Stimulated activated CD4-positive, alpha-beta T cell treated with anti-CD3 and anti-CD28 coated beads, Interleukin-1b, Interleukin-23, amount 100 ng/mL, for 48 hours (primary cell): ENCODE measurements around the gene CDC14B.
"Not testable (repeated sequence)": the region's sequence is repeated elsewhere in the genome, so short reads cannot be mapped to it uniquely, and the experiment has no call there.

Source experiments
- DNase-seq: peaks from one replicate; pipeline ENCODE4 v3.0.0-alpha.2; 2020

CDC14B gene

DNA sequence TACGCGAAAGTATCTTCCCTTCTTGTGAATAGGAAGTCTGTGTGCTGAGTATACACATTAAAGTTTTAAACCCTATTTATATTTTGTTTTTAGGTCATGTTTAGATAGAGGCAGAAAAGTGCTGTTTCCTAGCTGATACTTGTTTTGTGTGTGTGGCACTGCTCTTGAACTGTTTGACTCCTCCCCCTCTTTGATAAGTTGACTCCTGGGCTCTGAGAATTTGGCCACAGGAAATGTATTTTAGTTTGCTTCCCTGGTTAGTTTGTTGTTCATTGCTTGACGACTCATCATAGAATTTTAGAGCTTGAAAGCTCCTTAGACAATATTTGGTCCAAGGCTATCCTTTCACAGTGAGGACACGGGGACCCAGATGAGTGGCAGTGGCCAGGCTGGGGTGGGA is 2.0 kb upstream of the CDC14B start:
- no peak for DNase-seq

- no peak for DNase-seq
These were observed 1.2 kb upstream of the CDC14B start for GRCh38 chr9:96620832-96621269.

DNA sequence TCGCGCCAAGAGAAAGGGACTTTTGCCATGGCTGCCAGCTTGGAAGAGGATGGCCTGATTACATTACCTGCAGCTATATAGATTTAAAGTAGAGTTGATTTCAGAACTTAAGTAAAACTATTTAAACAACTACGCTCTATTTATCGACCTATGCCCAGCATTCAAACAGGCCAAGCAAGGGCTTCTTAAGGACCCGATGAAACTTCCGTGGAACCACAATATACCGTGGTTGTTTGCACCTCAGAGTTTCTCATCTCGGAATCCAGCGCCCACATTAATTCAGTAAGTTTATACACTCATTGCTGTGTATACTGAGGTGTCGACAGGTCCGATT is 505 bp upstream of the CDC14B start:
- no peak for DNase-seq

DNA sequence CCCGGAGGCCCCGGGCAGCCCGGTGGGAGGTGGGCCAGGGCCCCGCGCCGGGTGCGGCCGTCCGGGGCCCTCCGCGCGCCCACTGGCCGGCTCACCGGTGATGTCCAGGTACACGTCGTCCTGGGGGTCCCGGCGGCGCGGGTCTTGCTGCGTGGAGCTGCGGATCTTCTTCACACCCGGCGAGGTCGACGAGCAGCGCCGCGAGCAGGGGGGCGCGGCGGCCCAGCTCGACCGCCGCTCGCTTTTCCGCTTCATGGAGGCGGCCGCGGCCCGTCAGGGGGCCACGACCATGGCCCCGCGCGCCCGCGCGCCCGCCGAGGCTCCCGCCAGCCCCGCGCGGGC is 548 bp downstream of the CDC14B start:
- DNase-seq: no peak

DNA sequence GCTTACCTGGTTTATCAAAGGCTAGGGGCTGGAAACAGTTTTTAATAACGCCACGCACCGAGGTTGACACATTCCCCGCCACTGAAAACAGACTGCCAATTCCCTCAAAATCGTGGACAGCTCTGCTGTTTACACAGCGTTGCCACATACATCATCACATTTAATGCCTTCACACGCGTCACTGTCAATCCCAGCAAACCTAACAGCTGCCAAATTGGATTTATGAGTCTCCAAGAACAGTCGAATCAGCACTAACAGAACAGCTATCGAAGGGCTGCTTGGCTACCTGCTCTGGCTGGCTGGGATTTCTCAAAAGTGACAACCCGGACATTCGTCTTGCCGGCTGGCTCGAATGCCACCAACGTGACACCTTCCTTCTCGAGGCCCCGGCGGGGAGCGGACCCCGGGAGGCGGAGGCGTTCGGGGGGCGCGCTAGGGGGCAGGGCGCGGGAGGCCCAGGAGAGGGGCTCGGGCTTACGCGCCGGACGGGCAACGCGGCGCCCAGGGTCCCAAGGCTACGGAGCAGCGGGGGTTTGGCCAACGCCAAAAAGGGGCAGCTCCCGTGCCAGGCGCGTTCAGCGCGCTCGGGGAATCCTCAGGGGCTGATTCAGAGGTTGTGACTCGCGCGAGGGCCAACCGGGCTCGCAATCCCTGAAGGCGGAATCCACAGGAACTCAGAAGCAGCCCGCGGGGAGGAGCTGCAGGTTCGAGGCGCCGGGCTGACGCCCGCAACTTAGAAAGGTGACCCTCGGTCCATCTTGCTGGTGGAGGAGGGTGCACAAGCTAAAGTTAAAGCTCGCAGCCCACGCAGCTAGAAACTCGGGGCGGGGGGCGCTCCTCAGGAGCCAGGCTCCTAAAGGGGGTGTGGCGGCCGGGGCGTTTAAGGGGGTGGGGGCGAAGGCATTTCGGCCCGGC is 1.2 kb downstream of the CDC14B start:
- DNase-seq: peak; percentile 10

- DNase-seq: no peak
These were observed 2.0 kb downstream of the CDC14B start for GRCh38 chr9:96617439-96618185.

DNA sequence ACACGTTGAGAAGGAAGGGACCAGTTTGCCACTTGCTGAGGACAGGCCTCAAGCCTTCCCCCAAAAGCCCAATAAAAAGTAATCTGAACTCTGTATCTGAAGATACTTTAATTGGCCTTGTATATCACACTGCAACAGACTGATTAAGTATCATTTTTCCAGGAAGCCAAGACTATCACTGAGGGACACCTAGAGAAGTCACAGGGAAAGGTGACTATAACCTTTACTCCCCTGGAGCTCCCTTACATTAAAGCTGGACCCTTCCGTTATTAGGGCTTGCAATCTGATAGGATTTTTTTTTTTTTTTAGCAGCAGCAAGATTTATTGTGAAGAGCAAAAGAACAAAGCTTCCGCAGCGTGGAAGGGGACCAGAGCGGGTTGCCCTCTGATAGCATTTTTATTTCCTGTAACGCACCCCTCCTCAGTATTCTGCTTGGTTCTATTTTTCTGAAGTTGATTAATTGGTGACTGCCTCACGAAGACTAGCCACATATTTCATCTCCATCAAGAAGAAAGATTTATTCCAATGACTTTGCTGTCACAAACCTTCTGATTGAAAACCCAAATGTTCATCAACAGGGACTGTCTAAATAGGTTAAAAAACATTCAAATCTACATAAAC is 2.7 kb downstream of the CDC14B start:
- DNase-seq: no peak

DNA sequence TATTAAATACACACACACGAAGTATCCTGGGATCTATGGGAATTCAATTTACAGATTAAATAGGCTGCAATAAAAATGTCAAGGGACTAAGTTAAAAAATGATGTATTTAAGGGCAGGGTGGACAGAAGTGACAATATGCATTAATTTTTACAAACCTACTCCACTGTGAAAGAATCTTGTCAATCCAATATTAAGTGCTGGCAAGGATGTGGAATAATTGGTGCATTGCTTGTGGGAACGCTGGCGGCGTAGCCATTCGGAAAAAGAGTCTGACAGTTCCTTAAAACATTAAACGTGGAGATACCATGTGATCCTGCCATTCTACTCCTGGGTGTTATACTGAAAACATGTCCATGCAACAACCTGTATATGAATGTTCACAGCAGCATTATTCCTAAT is 4.2 kb downstream of the CDC14B start:
- no peak for DNase-seq

DNA sequence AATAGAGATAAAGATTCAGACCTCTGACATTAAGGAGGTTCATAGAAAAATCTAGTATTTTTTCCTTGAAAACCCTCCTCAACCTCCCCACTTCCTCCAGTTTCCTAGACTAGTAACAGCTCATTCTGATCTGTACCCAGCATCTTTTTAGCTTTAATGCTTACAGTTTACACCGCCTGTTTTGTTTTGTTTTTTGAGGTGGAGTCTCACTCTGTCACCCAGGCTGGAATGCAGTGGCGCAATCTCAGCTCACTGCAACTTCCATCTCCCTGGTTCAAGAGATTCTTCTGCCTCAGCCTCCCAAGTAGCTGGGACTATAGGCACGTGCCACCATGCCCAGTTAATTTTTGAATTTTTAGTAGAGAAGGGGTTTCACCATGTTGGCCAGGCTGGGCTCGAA is 5.0 kb downstream of the CDC14B start:
- DNase-seq: not testable (repeated sequence)

DNA sequence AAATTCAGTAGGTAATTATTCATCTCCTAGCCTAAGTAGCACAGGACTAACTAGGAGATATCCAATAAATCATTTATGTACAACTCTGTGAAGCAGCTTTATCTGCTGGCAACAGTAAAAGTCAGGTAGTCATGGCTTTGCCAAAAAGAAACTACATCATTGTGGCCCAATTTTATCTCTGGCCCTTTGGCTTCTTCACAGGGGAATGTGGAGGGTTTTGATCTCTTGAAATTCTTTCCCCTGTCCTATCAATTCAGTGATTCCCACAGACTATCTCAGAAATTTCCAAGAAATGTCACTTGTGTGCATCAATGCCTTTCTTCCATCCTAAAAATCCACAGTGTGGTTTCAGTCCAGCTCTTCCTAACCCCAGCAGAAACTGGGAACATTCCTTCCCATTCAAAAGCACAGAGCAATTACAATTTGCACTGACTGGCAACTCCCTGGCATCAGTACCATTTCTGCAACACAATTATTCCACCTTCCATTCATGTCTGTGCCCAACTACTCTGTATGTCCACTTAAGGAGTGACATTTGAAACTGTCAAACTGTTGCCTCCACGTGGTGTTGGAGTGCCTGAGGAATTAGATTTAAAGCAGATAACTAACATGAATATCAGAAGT is 6.6 kb downstream of the CDC14B start:
- DNase-seq: no peak

GRCh38 chr9:96612105-96612965 is 7.3 kb downstream of the CDC14B start:
- no peak for DNase-seq

DNA sequence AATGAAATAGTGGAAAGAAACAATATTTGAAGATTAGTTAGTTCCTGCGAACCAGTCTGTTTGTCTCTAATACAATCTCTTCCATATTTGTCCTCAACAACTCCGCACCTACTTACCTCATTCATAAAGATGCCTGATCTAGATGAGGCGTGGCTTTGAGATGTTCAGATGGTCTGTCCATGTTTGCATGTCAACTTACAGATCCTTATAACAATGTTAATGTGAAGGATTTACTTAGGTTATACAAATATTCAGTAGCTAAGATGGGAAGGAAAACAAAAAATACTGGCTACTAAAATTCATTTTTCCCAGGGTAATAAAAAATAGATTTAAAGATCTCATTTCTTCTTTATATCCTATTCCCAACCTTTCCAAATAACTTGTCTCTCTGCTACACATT is 8.3 kb downstream of the CDC14B start:
- no peak for DNase-seq

DNA sequence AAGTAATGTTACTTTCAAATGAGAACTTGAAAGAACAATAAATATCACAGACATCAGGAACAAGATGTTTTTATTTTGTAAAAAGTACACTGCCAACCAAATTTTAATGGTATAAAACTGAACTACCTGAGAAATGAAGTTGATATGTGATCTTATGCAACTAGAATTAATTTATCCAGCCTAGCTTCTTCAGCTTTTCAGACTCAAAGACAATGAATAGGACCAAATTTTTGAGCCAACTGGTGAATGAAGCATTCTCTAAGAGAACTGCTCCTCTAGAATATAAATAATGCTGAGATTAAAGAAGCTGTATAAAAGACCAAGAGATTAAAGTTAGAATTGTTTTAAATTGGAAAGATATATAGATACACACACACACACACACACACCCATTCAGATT is 9.9 kb downstream of the CDC14B start:
- DNase-seq: no peak

GRCh38 chr9:96607971-96608370 is 11.7 kb downstream of the CDC14B start:
- no peak for DNase-seq

DNA sequence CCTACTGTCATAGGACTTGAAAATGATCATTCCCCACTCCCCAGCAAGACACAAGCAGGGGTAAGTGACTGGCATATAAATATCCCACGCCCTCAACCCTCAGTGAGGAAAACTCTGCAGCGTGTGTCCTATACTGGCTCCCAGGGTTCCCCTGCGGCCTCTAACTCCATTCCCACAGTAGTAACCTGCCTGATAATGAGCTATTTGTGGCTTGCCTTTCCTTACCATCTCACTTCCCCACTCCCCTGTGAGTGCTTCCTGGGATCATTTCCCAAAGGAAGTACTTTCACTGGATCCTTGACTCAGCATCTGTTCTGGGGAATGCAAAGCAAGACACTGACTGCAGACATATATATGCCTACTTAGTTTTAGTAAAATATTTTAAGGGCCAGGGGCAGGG is 14.3 kb downstream of the CDC14B start:
- DNase-seq: no peak

- no peak for DNase-seq
These were observed 15.7 kb downstream of the CDC14B start for GRCh38 chr9:96604004-96604319.

DNA sequence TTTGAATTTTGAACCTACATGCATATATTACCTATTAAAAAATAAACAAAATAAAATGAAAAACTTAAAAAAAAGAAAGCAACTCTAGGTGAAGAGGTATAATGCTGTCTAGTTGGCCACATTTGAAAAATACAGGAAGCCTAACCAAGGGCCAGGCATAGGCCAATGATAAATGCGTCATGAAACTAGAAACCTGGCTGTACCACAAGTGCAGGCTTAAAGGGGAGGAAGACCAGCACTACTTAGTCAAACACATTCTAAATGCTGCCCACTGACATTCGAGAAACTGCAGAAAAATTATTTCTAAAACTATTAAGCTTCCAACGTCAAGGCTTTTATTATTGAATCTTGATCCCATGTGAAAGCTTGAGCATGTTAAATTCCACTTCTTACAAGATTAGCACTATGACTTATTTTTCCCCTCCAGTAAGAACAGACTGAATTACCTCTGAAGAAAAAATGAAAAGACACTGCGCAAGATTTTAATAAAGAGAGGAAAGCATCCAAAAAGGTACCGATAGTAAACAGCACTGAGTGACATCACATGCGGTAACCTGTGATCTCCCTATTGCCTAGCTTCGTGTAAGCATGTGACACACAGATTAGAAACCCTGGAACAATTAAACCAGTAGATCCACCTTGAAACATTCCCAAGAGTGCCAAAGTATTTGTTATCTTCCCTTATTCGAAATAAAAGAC is 16.2 kb downstream of the CDC14B start:
- no peak for DNase-seq

- DNase-seq: no peak
These were observed 20.3 kb downstream of the CDC14B start for GRCh38 chr9:96599298-96599697.

- no peak for DNase-seq
These were observed 23.0 kb downstream of the CDC14B start for GRCh38 chr9:96596601-96597111.

DNA sequence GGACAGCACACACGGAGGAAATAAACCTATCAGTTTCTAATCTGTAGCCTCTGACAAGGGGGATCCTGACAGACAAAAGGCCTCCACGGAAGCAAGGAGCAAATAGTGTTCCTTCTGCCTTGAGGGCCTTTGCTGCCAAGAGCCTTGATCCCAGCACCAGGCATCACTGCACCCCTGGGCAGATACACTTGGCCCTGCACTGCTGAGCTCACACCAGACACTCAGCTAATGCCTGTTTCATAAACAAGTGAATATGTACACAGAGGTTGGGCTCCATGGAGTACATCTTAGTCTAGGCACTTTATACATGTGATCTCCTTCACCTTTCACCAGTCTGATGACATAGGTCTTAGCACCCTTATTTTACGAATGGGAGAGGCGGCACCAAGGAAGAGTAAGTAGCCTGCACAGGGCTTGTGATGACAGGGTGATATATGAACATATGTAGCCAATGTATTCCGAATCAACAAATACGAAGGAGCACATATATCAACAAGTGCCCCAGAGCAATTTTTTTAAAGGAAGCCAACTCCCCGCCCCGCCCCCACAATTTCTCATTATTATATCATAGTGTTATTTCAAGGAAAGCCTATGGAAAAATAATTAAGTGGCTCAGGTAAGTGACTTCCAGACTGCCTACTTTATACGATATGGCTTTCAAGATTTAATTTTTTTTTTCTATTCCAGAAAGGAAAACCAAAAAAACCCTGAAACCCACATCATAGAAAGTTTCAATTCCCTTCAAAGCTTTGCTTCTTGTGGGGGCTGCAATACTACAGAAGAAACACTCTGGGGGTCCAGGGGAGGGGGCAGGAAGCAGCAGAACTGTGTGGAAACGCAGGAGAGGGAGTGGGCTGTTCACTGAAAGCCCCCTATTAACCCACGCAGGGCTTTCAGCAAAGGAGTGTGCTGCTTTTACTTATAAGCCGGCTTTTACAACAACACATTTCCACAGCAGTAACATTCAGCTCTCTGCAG is 32.0 kb downstream of the CDC14B start:
- no peak for DNase-seq

GRCh38 chr9:96585426-96585825 is 34.2 kb downstream of the CDC14B start:
- no peak for DNase-seq
